Stimulated activated CD8-positive, alpha-beta memory T cell treated with anti-CD3 and anti-CD28 coated beads, Interleukin-4, amount 100 ng/mL, for 1 hour (primary cell): ENCODE measurements around the gene ZNF627.
A peak's percentile ranks its signal among the peaks of the same experiment; 100 is the strongest.
"Not testable (repeated sequence)": the region's sequence is repeated elsewhere in the genome, so short reads cannot be mapped to it uniquely, and the experiment has no call there.

Experiments
- DNase-seq, 2 donors: peaks; one replicate each; pipeline ENCODE4 v3.0.0-alpha.2; 2020; ENCODE audit warnings: low read depth in 2 of 2, low spot score in 1 of 2

ZNF627 gene

GRCh38 chr19:11622401-11622800 lies 25.1 kb downstream of the ZNF627 start:
- not testable (repeated sequence) for DNase-seq

DNA sequence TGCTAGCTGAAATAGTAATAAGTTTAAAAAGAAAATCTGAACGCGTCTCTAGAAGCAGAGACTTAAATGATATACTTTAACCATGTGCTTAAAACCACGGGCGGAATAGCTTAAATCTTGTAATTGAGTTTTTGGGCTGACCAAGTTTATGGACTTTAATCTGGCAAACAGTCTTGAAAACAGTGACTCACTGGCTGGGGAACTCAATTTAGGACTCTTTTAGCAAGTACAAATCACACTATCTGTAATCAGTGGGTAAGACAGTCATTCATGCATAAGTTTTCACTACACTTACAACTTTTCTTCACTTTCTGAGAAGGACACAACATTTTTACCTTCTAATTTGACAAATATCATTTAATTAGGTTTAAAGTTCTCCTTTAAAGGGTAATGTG lies 26.8 kb downstream of the ZNF627 start:
- DNase-seq = no peak

- DNase-seq = no peak
These were observed 29.0 kb downstream of the ZNF627 start for GRCh38 chr19:11626252-11626651.

DNA sequence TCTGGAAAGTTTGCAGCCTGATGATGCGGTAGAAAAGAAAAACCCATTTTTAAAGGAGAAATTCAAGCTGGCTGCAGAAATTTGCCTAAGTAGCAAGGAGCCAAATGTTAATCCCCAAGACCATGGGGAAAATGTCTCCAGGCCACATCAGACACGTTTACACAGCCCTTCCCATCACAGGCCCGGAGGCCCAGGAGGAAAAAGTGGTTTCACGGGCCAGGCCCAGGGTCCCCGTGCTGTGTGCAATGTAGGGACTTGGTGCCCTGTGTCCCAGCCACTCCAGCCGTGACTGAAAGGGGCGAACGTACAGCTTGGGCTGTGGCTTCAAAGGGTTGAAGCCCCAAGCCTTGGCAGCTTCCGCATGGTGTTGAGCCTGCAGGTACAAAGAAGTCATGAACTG lies 35.9 kb downstream of the ZNF627 start:
- no peak for DNase-seq

GRCh38 chr19:11634018-11634662 lies 36.9 kb downstream of the ZNF627 start:
- not testable (repeated sequence) for DNase-seq

- DNase-seq = no peak
These were observed 41.9 kb downstream of the ZNF627 start for GRCh38 chr19:11639245-11639601.

DNA sequence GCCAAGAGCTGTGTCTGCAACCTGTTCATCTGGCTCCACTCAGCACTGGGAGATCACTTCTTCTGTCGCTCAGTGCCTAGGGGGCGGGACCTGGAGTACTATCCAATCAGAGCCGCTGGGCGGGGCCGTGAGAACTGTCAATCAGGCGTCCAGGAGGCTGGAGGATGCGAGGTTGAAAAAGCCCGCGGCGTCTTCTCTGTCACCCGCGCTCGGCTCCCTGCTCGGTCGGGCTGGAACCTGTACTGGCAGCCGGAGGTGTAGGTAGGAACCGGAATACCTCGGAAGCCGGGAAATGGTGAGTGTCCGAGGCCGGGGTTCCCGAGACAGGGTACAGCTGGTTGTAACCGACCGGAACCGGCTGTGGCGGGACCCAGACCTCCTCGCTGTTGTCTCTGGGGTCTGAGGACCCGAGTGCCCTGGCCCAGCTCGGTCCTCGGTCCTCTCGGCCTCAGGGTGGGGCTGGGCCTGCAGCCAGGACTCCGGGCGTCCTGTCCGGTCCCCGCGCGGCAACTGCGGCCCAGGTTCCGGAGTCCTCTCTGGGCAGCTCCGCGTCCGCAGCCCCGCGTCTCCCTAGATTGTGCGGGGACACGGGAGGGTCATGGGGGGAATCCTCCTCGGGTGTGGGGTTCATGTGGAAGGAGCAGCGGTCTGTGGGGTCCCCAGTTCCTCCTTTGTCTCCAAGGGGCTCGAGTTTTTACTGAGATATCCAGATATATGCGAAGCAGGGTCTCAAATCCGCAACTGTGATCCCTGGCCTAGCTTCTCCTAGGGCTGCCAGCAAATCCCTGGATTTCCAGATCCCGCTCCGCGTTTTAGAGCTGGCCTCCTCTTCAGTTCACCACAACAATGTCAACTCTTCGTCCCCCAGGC lies 42.6 kb downstream of the ZNF627 start:
- peak; percentile 57 to 76 for DNase-seq

- no peak for DNase-seq
These were observed 44.0 kb downstream of the ZNF627 start for GRCh38 chr19:11641244-11641643.

DNA sequence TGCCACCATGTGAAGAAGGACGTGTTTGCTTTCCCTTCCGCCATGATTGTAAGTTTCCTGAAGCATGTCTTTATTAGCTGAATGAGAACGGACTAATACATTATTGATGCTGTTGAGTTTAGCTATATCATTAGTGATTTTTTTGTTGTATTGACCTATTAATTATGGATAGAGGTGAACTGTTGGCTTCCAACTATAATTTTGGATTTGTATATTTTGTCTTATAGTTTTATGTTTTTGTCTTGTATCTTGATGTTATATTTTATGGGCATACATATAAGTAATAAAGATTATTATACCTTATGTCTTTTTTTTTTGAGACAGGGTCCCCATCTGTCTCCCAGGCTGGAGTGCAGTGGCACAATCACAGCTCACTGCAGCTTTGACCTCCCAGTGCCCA lies 45.6 kb downstream of the ZNF627 start:
- DNase-seq = no peak

DNA sequence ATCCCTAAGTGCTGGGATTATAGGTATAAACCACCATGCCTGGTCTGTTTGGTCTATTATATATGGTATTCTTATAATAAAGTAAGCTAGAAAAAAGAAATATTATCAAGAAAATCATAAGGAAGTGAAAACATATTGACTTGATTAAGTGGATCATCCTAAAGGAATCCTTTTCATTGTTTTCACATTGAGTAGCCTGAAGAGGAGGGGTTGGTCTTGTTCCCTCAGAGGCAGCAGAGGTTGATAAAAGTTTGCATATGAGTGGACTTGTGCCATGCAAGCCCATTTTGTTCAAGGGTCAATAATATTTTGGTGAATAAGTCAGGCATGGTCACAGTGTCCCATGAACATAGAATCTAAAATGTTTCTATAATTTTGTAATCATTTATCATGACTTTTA lies 52.7 kb downstream of the ZNF627 start:
- DNase-seq = no peak

DNA sequence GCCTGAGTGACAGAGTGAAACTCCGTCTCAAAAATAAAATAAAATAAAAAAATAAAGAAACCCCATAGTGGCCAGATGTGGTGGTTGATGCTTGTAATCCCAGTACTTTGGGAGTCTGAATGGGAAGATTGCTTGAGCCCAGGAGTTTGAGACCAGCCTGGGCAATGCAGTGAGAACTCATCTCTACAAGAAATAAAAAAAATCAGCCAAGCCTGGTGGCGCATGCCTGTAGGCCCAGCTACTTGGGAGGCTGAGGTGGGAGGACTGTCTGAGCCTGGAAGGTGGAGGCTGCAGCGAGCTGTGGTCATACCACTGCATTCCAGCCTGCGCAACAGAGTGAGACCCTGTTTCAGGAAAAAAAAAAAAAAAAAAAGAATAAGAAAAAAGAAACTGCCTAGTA lies 53.8 kb downstream of the ZNF627 start:
- DNase-seq = no peak

DNA sequence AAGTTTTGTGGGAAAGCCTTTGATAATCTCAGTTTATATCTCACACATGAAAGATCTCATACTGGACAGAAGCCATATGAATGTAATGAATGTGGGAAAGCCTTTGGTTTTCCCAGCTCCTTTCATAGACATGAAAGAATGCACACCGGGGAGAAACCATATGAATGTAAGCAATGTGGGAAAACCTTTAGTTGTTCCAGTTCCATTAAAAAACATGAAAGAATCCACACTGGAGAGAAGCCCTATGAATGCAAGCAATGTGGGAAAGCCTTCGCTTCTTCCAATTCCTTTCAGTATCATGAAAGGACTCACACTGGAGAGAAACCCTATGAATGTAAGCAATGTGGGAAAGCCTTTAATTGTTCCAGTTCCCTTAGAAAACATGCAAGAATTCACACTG lies 54.8 kb downstream of the ZNF627 start:
- DNase-seq = no peak

DNA sequence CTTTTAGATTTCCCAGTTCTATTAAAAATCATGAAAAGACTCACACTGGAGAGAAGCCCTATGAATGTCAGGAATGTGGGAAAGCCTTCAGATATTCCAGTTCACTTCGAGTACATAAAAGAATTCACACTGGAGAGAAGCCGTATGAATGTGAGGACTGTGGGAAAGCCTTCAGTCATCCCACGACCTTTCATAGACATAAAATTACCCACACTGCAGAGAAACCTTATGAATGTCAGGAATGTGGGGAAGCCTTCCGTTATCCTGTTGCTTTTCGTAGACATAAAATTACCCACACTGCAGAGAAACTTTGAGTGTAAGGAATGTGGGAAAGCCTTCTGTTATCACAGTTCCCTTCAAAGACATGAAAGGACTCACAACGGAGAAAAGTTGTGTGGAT lies 55.2 kb downstream of the ZNF627 start:
- no peak for DNase-seq

- DNase-seq = no peak
These were observed 59.3 kb downstream of the ZNF627 start for GRCh38 chr19:11656535-11656934.

- no peak for DNase-seq
These were observed 60.0 kb downstream of the ZNF627 start for GRCh38 chr19:11657307-11657706.

GRCh38 chr19:11658970-11659369 lies 61.7 kb downstream of the ZNF627 start:
- no peak for DNase-seq

- DNase-seq = no peak
These were observed 62.3 kb downstream of the ZNF627 start for GRCh38 chr19:11659612-11660011.

- DNase-seq = no peak
These were observed 65.0 kb downstream of the ZNF627 start for GRCh38 chr19:11662278-11662677.

- no peak for DNase-seq
These were observed 65.9 kb downstream of the ZNF627 start for GRCh38 chr19:11663181-11663591.
